ENCODE data around the gene SLC6A7. TPM values are rescaled to one million over a fixed set of nuclear protein-coding genes. Genes with fewer than 3 reads are reported as not detected.

The SLC6A7 gene
- 0.62 TPM for total RNA-seq

GRCh38 chr5:150189728-150190502, at the start of gene SLC6A7:
Gene SLC6A7, plus strand, starts transcription at chr5:150190062. Its CDS starts 266 bp downstream, at chr5:150190328.
- DNase-seq, result no peak

- no peak for DNase-seq
Measured at GRCh38 chr5:150140830-150141229, 49.0 kb upstream of the SLC6A7 start.

GRCh38 chr5:150141544-150142184, 48.2 kb upstream of the SLC6A7 start:
- no peak for DNase-seq

- DNase-seq, result no peak
Measured at GRCh38 chr5:150142185-150142958, 47.5 kb upstream of the SLC6A7 start.

GRCh38 chr5:150142959-150143349, 46.9 kb upstream of the SLC6A7 start:
- DNase-seq, result no peak

GRCh38 chr5:150143350-150144245, 46.3 kb upstream of the SLC6A7 start:
- peak; percentile 58 for DNase-seq

- no peak for DNase-seq
Measured at GRCh38 chr5:150144246-150144801, 45.5 kb upstream of the SLC6A7 start.

- DNase-seq, result no peak
Measured at GRCh38 chr5:150144879-150145278, 45.0 kb upstream of the SLC6A7 start.

- no peak for DNase-seq
Measured at GRCh38 chr5:150146235-150146634, 43.6 kb upstream of the SLC6A7 start.

GRCh38 chr5:150146862-150147601, 42.8 kb upstream of the SLC6A7 start:
- no peak for DNase-seq

GRCh38 chr5:150147670-150148069, 42.2 kb upstream of the SLC6A7 start:
- DNase-seq, result no peak

GRCh38 chr5:150148117-150148927, 41.5 kb upstream of the SLC6A7 start:
- no peak for DNase-seq

GRCh38 chr5:150149618-150150017, 40.2 kb upstream of the SLC6A7 start:
- no peak for DNase-seq

- no peak for DNase-seq
Measured at GRCh38 chr5:150152636-150153462, 37.0 kb upstream of the SLC6A7 start.

GRCh38 chr5:150153483-150153882, 36.4 kb upstream of the SLC6A7 start:
- DNase-seq, result no peak

GRCh38 chr5:150153957-150154617, 35.8 kb upstream of the SLC6A7 start:
- DNase-seq, result no peak

GRCh38 chr5:150154618-150155128, 35.2 kb upstream of the SLC6A7 start:
- no peak for DNase-seq

All from occipital lobe (tissue), 2 donors.